Measurements from ENCODE around the gene ADCK1.
A peak's percentile ranks its signal among the peaks of the same experiment; 100 is the strongest.

ADCK1 gene

DNA sequence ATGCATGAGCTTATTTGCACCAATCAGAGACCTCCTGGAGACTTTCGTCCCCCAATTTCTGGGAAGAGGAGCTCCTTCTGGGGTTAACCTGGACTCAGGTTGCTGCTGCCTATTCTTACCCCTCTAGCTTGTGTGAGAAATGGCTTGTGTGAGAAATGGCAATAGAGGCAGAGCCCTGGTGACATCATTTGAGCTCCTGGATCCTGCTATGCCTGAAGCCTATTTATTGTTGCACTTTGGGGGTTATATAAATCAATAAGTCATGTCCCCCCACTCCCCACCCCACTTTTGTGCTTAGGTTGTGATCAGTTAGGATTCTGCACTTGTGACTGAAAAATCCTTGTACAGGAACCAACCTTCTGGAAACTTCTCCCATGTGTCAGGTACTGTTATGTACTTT is 167.2 kb downstream of the ADCK1 start:
- TF ChIP-seq, protein P1, sequence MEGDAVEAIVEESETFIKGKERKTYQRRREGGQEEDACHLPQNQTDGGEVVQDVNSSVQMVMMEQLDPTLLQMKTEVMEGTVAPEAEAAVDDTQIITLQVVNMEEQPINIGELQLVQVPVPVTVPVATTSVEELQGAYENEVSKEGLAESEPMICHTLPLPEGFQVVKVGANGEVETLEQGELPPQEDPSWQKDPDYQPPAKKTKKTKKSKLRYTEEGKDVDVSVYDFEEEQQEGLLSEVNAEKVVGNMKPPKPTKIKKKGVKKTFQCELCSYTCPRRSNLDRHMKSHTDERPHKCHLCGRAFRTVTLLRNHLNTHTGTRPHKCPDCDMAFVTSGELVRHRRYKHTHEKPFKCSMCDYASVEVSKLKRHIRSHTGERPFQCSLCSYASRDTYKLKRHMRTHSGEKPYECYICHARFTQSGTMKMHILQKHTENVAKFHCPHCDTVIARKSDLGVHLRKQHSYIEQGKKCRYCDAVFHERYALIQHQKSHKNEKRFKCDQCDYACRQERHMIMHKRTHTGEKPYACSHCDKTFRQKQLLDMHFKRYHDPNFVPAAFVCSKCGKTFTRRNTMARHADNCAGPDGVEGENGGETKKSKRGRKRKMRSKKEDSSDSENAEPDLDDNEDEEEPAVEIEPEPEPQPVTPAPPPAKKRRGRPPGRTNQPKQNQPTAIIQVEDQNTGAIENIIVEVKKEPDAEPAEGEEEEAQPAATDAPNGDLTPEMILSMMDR (conservative IDR thresholded peaks at IDR 0.05; ENCODE audit: low read length) = no peak
- DNase-seq (ENCODE audit: low read depth) = no peak
- no peak overlapping the region for H3K4me3 ChIP-seq (ENCODE audit: low read length)

DNA sequence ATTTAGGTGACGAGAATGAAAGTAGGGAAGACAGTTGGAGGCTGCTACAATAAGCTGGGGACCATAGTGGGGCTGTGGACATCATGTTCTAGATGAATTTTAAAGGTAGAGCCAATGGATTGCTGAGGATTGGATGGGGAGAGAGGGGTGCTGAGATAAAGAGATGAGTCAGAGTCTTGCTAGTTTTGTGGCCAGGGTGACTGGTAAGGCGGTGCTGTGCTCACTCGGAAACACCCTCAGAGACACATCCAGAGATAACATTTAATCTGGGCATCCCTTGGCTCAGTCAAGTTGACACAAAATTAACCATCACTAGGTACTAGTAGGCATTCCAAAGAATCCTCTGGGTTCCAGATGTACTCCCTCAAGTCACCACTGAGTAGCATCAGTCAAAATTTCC is 170.7 kb downstream of the ADCK1 start:
- H3K4me3 ChIP-seq (ENCODE audit: low read length) = no peak overlapping the region
- no peak for DNase-seq (ENCODE audit: low read depth)
- TF ChIP-seq, protein P1 (conservative IDR thresholded peaks at IDR 0.05; ENCODE audit: low read length) = no peak

DNA sequence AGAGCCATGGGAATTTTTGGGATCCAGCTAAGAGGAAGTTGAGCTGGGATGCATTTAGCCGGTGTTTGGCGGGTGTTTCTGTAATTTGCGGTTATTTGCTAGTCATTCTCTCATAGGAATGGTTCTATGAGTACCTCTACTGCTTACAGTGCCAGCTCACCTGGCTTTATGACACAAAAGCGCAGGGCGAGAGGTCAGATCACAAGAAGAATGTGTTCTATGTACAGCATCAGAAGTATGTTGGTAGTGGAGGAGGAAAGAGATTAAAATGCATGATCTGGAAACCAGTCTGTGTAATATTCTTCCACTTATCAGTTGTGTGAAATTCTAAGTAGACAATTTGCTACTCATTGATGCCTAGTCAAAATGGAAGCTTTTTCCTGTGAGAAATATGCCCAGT is 173.3 kb downstream of the ADCK1 start:
- no peak for DNase-seq (ENCODE audit: low read depth)
- TF ChIP-seq, protein P1 (conservative IDR thresholded peaks at IDR 0.05; ENCODE audit: low read length) = no peak
- no peak overlapping the region for H3K4me3 ChIP-seq (ENCODE audit: low read length)

DNA sequence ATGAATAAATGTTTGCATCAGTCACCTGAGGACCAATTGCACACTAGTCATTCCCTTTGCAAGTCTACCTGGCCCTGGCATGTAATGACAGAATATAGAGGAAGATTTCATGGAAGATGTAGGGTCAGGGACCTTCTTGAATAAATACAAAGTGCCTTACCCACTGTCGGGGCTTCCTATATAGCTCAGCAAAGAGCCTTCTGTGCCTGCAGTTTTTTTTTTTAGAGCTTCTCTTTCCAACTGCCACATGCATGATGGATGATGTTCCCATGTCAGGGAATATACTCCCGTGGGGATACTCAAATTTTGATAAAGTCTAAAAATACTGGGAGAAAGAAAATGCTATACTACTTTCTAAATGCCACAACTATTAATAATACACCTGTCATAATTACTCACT is 176.7 kb downstream of the ADCK1 start:
- TF ChIP-seq, protein P1 (conservative IDR thresholded peaks at IDR 0.05; ENCODE audit: low read length) = no peak
- H3K4me3 ChIP-seq (ENCODE audit: low read length) = no peak overlapping the region
- DNase-seq (ENCODE audit: low read depth) = no peak

DNA sequence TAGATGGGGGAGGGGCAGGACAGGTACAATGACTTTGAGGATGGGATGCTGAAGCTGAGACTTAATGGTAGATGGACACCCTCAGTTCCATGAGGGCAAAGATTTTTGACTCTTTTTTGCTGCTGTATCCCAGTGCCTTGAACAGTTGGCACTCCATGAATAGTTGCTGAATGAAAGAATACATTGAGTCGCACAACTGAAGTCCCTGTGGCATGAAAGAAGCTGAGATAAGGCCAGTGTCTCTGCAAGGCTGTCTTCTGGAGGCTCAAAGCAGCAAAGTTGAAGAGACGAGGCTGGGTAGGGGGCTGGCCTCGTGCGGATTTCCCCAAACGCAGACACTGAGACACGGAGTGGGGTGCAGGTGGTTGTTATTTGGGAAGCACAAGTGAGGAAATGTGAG is 179.3 kb downstream of the ADCK1 start:
- H3K4me3 ChIP-seq (ENCODE audit: low read length) = no peak overlapping the region
- no peak for DNase-seq (ENCODE audit: low read depth)
- TF ChIP-seq, protein P1 (conservative IDR thresholded peaks at IDR 0.05; ENCODE audit: low read length) = no peak

DNA sequence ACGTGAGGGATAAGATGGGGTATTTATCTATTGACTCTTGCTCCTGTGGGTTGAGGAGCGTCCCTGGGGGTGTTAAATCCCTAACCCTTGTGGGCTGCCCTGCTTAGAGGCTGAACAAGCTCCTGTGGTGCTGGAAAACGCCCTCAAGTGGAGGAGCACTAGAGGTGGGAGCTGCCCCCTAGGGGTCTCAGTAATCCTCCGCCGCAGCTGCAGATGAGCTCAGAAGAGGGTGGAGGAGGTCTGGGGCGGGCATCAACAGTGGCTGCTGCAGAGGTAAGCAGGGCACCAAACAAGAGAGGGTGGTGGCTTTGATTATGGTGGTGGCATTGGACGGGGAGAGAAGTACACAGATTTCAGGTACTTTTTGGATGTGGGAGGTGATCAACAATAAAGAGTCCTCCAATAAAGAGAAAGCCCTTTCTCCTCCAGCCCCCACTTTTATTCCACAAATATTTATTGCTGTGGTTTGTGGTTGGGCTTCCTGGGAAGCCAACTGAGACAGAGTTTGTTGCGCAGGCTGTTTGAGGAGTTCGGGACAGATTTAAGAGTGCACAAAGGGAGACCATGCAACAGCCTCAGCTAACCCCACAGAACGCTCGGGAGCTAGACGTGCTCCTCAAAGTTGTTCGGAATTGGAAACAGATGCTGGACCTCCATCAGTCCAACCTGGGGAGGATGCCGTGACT is 179.9 kb downstream of the ADCK1 start:
- TF ChIP-seq, protein P1 (conservative IDR thresholded peaks at IDR 0.05; ENCODE audit: low read length) = no peak
- no peak overlapping the region for H3K4me3 ChIP-seq (ENCODE audit: low read length)
- DNase-seq (ENCODE audit: low read depth) = peak; percentile 50

DNA sequence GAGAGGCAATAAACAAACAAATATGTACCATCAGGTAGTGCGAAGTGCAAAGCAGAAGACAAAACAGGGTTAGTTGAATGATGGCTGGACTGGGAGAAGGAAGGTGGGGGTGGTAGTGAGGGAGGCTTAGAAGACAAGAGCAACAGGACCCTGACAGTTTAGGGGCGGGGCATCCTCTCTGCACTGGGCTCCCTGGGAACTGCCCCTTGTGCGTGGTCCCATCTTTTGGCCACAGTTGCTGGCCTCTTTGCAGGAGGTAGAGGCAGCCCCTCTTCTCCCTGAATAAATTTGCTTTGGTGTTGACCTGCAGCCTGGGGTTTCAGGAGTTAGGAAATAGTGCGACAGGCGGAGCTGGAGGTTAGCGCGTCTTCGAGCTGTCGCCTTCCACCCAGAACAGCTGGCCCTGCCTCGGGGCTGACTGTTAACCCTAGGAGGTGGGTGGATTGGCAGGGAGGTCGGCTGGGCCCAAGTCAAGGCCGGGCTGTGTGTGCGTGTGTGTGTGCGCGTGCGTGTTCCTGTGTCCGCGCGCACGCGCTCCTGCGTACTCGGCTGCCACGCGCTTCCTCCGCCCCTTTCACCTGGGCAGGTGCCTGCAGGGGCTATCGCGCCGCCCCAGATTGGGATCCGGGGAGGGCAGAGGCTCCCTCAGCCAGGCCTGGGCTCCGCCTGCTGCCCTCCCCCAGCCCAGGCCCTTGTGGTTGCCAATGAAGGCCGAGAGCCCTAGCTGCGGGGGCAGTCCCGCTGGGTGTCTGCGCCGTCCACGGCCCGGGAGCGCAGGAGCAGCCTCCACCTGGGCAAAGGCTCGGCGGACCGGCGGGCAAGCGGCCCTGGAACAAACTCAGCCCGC is 180.8 kb downstream of the ADCK1 start:
- no peak for DNase-seq (ENCODE audit: low read depth)
- H3K4me3 ChIP-seq (ENCODE audit: low read length) = no peak overlapping the region
- TF ChIP-seq, protein P1 (conservative IDR thresholded peaks at IDR 0.05; ENCODE audit: low read length) = no peak

Data from AG10803 (cell line).